ENCODE results near the gene ACADSB.

The ACADSB gene

DNA sequence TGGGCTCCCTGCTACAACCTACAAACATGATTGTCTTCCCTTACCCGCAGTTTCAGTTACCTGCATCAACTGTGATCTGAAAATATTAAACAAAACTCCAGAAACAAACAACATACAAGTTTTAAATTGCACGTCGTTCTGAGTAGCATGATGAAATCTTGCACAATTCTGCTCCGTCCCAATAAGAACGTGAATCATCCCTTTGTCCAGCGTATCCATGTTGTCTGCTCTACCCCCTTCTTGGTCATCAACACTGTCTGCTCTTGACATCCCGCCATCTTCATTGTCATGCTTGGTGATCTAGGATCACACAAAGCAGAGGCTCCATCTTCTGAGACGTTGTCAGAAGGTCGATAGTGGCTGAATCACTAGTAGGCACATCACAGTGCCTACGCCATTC lies 53.9 kb downstream of the ACADSB start:
- Histone ChIP-seq H3K9ac (ENCODE audit: low read length) (no peak overlapping the region), H4K8ac (ENCODE audit: low read length) (no peak overlapping the region)
- 78% methylated on average over 10 of the region's 10 CpGs for WGBS

DNA sequence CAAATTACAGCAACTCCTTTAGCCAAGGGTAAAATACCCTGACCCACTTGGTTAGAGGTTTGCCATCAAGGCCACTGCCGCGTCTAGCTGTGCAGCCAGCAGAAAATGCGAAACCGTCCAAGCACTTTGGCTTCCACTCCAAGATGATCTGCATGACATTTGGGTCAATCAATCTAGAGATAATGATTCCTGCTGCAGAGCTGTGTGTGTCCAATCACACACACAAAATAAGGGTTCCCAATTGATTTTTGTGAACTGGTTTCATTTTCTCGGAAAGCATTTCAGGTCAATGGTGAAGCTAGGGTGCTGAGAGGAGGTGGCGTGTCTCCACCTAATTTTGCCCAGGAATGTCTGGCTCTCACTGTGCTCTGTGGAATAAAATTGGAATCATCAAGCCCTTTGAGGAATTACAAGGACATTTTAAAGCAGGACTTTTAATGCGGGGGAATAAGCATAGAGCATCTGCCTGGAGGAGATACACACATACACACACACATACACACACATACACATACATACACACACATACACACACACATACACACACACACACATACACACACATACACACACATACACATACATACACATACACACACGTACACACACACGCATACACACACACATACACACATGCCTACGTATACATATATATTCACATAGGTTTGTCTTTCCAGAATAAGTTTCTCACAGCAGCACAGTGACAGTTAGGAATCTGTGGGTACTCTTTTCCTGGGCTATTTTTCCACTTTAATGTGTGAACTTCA lies 59.5 kb downstream of the ACADSB start:
- Histone ChIP-seq H3K18ac (ENCODE audit: low read depth in 1 of 2, low read length in 2 of 2) (no peak overlapping the region), H2BK12ac (ENCODE audit: low read length in 2 of 2) (no peak overlapping the region), H3K9ac (ENCODE audit: low read length) (no peak overlapping the region), H3K23ac (ENCODE audit: low read length in 2 of 2) (no peak overlapping the region), H3K4me1 (ENCODE audit: control insufficient read depth, insufficient read depth, low read depth, low read length) (no peaks in the 10 kb centered on the region), H3K9me3 (ENCODE audit: control insufficient read depth, low read length) (no peaks in the 10 kb centered on the region), H2BK15ac (ENCODE audit: low read depth, poor library complexity, severe bottlenecking) (no peak overlapping the region), H4K91ac (ENCODE audit: low read length) (no peak overlapping the region), H3K4me2 (ENCODE audit: low read length, poor library complexity, severe bottlenecking) (no peak overlapping the region), H3K27ac (ENCODE audit: low read length, poor library complexity, severe bottlenecking) (no peak overlapping the region), H4K8ac (ENCODE audit: low read length) (no peak overlapping the region), H2BK5ac (ENCODE audit: low read depth, low read length, poor library complexity, severe bottlenecking) (no peak overlapping the region), H3K4me3 (ENCODE audit: insufficient read depth in 1 of 2, low read depth in 1 of 2, low read length in 2 of 2) (no peak overlapping the region), H3K14ac (ENCODE audit: low read length in 2 of 2) (peak overlapping the region in 1 of 2 experiments; percentile 12), H2BK120ac (ENCODE audit: low read depth, low read length) (no peak overlapping the region), H2AK5ac (ENCODE audit: low read length, severe bottlenecking) (no peak overlapping the region), H3K79me1 (replicated peaks; ENCODE audit: low read length, poor library complexity, severe bottlenecking) (no peaks in the 10 kb centered on the region), H3K36me3 (ENCODE audit: control insufficient read depth in 1 of 2, insufficient read depth in 2 of 2, low read depth in 1 of 2, low read length in 2 of 2) (no peaks in the 10 kb centered on the region), H2AFZ (ENCODE audit: low read depth, low read length) (no peak overlapping the region), H3K27me3 (ENCODE audit: control insufficient read depth in 1 of 2, insufficient read depth in 1 of 2, low read length in 2 of 2) (peaks cover 0 to 3% of the 10 kb centered on the region in 2 experiments), H3K4ac (ENCODE audit: low read depth in 1 of 2, low read length in 2 of 2) (no peak overlapping the region)
- DNase-seq, result no peak
- 84% methylated on average over 10 of the region's 10 CpGs for WGBS

More for the DNA sequence above, 53.9 kb downstream of the ACADSB start:
- H3K27me3 ChIP-seq (ENCODE audit: control insufficient read depth in 1 of 2, insufficient read depth in 1 of 2, low read length in 2 of 2), result no peaks in the 10 kb centered on the region
- H3K9me3 ChIP-seq (ENCODE audit: control insufficient read depth, low read length), result no peaks in the 10 kb centered on the region
- no peak overlapping the region for H3K18ac ChIP-seq (ENCODE audit: low read depth in 1 of 2, low read length in 2 of 2)
- H3K4ac ChIP-seq (ENCODE audit: low read depth in 1 of 2, low read length in 2 of 2), result no peak overlapping the region
- H3K4me1 ChIP-seq (ENCODE audit: control insufficient read depth, insufficient read depth, low read depth, low read length), result no peaks in the 10 kb centered on the region
- H2BK5ac ChIP-seq (ENCODE audit: low read depth, low read length, poor library complexity, severe bottlenecking), result no peak overlapping the region
- DNase-seq, result no peak
- H3K4me3 ChIP-seq (ENCODE audit: insufficient read depth in 1 of 2, low read depth in 1 of 2, low read length in 2 of 2), result no peak overlapping the region
- H2BK120ac ChIP-seq (ENCODE audit: low read depth, low read length), result no peak overlapping the region
- H3K14ac ChIP-seq (ENCODE audit: low read length in 2 of 2), result no peak overlapping the region
- no peak overlapping the region for H3K4me2 ChIP-seq (ENCODE audit: low read length, poor library complexity, severe bottlenecking)
- no peak overlapping the region for H3K23ac ChIP-seq (ENCODE audit: low read length in 2 of 2)
- no peak overlapping the region for H3K27ac ChIP-seq (ENCODE audit: low read length, poor library complexity, severe bottlenecking)
- H3K79me1 ChIP-seq (replicated peaks; ENCODE audit: low read length, poor library complexity, severe bottlenecking), result no peaks in the 10 kb centered on the region
- no peak overlapping the region for H2AFZ ChIP-seq (ENCODE audit: low read depth, low read length)
- no peak overlapping the region for H2BK15ac ChIP-seq (ENCODE audit: low read depth, poor library complexity, severe bottlenecking)
- no peak overlapping the region for H4K91ac ChIP-seq (ENCODE audit: low read length)
- H2AK5ac ChIP-seq (ENCODE audit: low read length, severe bottlenecking), result no peak overlapping the region
- H3K36me3 ChIP-seq (ENCODE audit: control insufficient read depth in 1 of 2, insufficient read depth in 2 of 2, low read depth in 1 of 2, low read length in 2 of 2), result no peaks in the 10 kb centered on the region
- H2BK12ac ChIP-seq (ENCODE audit: low read length in 2 of 2), result no peak overlapping the region

DNA sequence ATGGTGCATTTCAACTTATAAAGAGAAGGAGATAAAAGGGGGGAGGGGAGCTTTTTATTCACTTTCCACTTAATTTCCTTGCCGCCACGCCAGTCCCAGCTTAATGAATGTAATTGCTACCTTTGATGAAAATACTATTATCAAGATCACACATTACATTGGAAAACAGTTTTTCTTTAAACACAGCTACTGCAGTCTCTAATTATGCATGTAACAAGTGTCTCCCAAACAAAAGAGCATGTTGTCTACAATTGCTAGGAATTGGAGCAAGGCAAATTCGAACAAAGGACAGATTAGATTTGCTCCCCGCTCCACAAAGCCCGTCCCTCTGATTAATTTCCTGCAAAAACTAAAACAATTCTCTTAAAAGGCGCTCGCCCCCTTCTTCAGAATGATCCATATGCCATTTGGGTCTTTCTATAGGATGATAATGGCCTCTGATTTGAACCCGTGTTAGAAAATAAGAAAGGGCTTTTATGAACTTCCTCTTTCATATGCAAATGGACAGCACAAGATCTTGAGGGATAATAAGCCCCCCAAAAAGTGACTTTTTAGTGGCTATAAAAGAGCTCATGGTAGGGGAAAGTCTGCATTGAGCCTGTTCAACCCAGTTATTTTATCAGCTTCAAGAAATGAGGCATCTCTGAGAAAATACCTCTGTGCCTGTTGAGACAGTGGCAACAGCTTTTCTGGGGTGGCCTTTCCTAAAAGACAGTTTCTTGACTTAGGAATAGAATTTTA lies 60.6 kb downstream of the ACADSB start:
- Histone ChIP-seq H3K18ac (ENCODE audit: low read depth in 1 of 2, low read length in 2 of 2) (no peak overlapping the region), H3K14ac (ENCODE audit: low read length in 2 of 2) (no peak overlapping the region), H2BK5ac (ENCODE audit: low read depth, low read length, poor library complexity, severe bottlenecking) (no peak overlapping the region)

DNA sequence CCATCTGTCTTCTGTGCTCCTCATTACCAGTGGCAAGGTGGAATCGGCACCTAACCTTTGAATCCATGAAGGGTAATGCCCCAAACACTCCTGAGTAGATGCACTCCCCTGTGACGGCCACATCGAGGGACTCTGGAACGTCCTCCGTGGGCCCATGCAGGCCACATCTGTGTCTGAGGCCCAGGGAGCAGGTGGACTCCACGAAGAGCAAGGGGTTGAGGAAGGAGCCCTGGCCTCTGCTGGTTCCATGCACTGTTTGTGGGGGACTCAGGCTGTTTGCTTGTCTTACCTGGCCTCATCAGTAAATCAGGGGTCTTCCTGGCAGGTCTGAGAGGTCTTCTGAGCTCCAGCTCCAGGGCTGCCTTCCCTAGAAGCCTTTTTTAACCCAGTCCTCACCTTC lies 64.4 kb downstream of the ACADSB start:
- Histone ChIP-seq H2BK5ac (ENCODE audit: low read depth, low read length, poor library complexity, severe bottlenecking) (no peak overlapping the region), H3K4ac (ENCODE audit: low read depth in 1 of 2, low read length in 2 of 2) (no peak overlapping the region), H3K36me3 (ENCODE audit: control insufficient read depth in 1 of 2, insufficient read depth in 2 of 2, low read depth in 1 of 2, low read length in 2 of 2) (no peaks in the 10 kb centered on the region), H2BK12ac (ENCODE audit: low read length in 2 of 2) (no peak overlapping the region), H3K23ac (ENCODE audit: low read length in 2 of 2) (no peak overlapping the region), H3K4me2 (ENCODE audit: low read length, poor library complexity, severe bottlenecking) (no peak overlapping the region), H3K18ac (ENCODE audit: low read depth in 1 of 2, low read length in 2 of 2) (no peak overlapping the region), H2BK120ac (ENCODE audit: low read depth, low read length) (no peak overlapping the region), H3K9me3 (ENCODE audit: control insufficient read depth, low read length) (no peaks in the 10 kb centered on the region), H3K14ac (ENCODE audit: low read length in 2 of 2) (no peak overlapping the region), H3K79me1 (replicated peaks; ENCODE audit: low read length, poor library complexity, severe bottlenecking) (no peaks in the 10 kb centered on the region), H3K4me1 (ENCODE audit: control insufficient read depth, insufficient read depth, low read depth, low read length) (no peaks in the 10 kb centered on the region), H3K9ac (ENCODE audit: low read length) (no peak overlapping the region), H3K4me3 (ENCODE audit: insufficient read depth in 1 of 2, low read depth in 1 of 2, low read length in 2 of 2) (no peak overlapping the region), H2AFZ (ENCODE audit: low read depth, low read length) (peak overlapping the region; percentile 24), H4K91ac (ENCODE audit: low read length) (no peak overlapping the region), H4K8ac (ENCODE audit: low read length) (no peak overlapping the region), H2BK15ac (ENCODE audit: low read depth, poor library complexity, severe bottlenecking) (no peak overlapping the region), H3K27me3 (ENCODE audit: control insufficient read depth in 1 of 2, insufficient read depth in 1 of 2, low read length in 2 of 2) (peaks cover 0 to 3% of the 10 kb centered on the region in 2 experiments), H3K27ac (ENCODE audit: low read length, poor library complexity, severe bottlenecking) (no peak overlapping the region), H2AK5ac (ENCODE audit: low read length, severe bottlenecking) (no peak overlapping the region)
- WGBS, result 62% methylated on average over 6 of the region's 6 CpGs
- no peak for DNase-seq

More for the DNA sequence above, 60.6 kb downstream of the ACADSB start:
- no peaks in the 10 kb centered on the region for H3K79me1 ChIP-seq (replicated peaks; ENCODE audit: low read length, poor library complexity, severe bottlenecking)
- H3K4ac ChIP-seq (ENCODE audit: low read depth in 1 of 2, low read length in 2 of 2), result no peak overlapping the region
- no peak overlapping the region for H3K4me3 ChIP-seq (ENCODE audit: insufficient read depth in 1 of 2, low read depth in 1 of 2, low read length in 2 of 2)
- no peak overlapping the region for H4K91ac ChIP-seq (ENCODE audit: low read length)
- no peak overlapping the region for H3K4me2 ChIP-seq (ENCODE audit: low read length, poor library complexity, severe bottlenecking)
- no peak for DNase-seq
- H2BK15ac ChIP-seq (ENCODE audit: low read depth, poor library complexity, severe bottlenecking), result no peak overlapping the region
- H2AK5ac ChIP-seq (ENCODE audit: low read length, severe bottlenecking), result no peak overlapping the region
- H3K36me3 ChIP-seq (ENCODE audit: control insufficient read depth in 1 of 2, insufficient read depth in 2 of 2, low read depth in 1 of 2, low read length in 2 of 2), result no peaks in the 10 kb centered on the region
- H3K9me3 ChIP-seq (ENCODE audit: control insufficient read depth, low read length), result no peaks in the 10 kb centered on the region
- no peak overlapping the region for H2BK120ac ChIP-seq (ENCODE audit: low read depth, low read length)
- no peak overlapping the region for H3K9ac ChIP-seq (ENCODE audit: low read length)
- H3K4me1 ChIP-seq (ENCODE audit: control insufficient read depth, insufficient read depth, low read depth, low read length), result no peaks in the 10 kb centered on the region
- WGBS, result 65% methylated on average over 4 of the region's 8 CpGs
- no peak overlapping the region for H4K8ac ChIP-seq (ENCODE audit: low read length)
- no peak overlapping the region for H2BK12ac ChIP-seq (ENCODE audit: low read length in 2 of 2)
- H3K27ac ChIP-seq (ENCODE audit: low read length, poor library complexity, severe bottlenecking), result no peak overlapping the region
- H2AFZ ChIP-seq (ENCODE audit: low read depth, low read length), result no peak overlapping the region
- H3K23ac ChIP-seq (ENCODE audit: low read length in 2 of 2), result no peak overlapping the region
- peaks cover 0 to 3% of the 10 kb centered on the region in 2 experiments for H3K27me3 ChIP-seq (ENCODE audit: control insufficient read depth in 1 of 2, insufficient read depth in 1 of 2, low read length in 2 of 2)
